ENCODE data around the gene PARD3. TPM values are rescaled to one million over a fixed set of nuclear protein-coding genes. Genes with fewer than 3 reads are reported as not detected.

PARD3 gene
- total RNA-seq, 2 donors from 2014 or later = 59.6 to 74.6 TPM

DNA sequence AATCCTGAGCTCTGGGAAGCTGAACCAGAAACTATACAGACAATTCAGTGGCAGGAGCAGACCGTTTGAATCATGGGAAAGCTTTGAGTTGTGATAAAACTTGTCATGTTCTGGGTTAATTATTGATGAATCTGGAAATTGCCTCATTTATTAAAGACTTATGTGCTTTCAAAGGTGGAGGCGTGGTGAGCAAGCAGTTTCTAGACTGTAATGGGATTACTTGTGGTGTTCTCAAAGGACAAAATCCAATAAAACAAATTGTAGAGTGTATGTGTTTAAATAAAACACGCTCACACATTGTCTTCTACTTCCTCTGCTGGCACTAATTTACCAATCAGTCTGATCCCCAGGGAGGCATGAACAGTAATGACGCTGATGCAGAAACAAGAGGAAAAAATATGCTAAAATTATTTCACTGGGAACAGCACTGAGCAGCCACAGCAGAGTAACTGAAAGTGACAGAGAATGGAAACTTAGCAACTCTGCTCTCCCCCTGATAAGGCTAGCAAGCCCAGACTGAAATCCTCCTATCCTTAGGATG is 25.1 kb downstream of the PARD3 start:
- H3K9me3 Mint-ChIP-seq = no peaks in the 10 kb centered on the region
- Histone ChIP-seq H3K4me3 (ENCODE audit: low read length) (no peak overlapping the region), H3K4me1 (ENCODE audit: control insufficient read depth, insufficient read depth, low read length) (peaks cover 7% of the 10 kb centered on the region), H3K27ac (ENCODE audit: low read depth, low read length) (peak overlapping the region; percentile 35), H3K27me3 (ENCODE audit: control insufficient read depth, insufficient read depth, low read length, poor library complexity, severe bottlenecking) (no peaks in the 10 kb centered on the region), H3K36me3 (ENCODE audit: control insufficient read depth, insufficient read depth, low read length) (peaks cover 10% of the 10 kb centered on the region), H3K9ac (ENCODE audit: extremely low read depth, low read length, poor library complexity, severe bottlenecking) (no peak overlapping the region), H3K9me3 (ENCODE audit: control insufficient read depth, low read length) (no peaks in the 10 kb centered on the region)
- no peaks in the 10 kb centered on the region for H3K27me3 Mint-ChIP-seq (ENCODE audit: insufficient read depth)
- no peak for DNase-seq
- H3K36me3 Mint-ChIP-seq (ENCODE audit: low read depth) = peaks cover 8% of the 10 kb centered on the region
- H3K4me1 Mint-ChIP-seq = peaks cover 42% of the 10 kb centered on the region
- 74 to 86% methylated on average over 3 to 4 of the region's 4 CpGs for WGBS, 2 experiments (ENCODE audit: insufficient coverage in 1 of 2, insufficient read length in 1 of 2)
- TF ChIP-seq, protein P1, sequence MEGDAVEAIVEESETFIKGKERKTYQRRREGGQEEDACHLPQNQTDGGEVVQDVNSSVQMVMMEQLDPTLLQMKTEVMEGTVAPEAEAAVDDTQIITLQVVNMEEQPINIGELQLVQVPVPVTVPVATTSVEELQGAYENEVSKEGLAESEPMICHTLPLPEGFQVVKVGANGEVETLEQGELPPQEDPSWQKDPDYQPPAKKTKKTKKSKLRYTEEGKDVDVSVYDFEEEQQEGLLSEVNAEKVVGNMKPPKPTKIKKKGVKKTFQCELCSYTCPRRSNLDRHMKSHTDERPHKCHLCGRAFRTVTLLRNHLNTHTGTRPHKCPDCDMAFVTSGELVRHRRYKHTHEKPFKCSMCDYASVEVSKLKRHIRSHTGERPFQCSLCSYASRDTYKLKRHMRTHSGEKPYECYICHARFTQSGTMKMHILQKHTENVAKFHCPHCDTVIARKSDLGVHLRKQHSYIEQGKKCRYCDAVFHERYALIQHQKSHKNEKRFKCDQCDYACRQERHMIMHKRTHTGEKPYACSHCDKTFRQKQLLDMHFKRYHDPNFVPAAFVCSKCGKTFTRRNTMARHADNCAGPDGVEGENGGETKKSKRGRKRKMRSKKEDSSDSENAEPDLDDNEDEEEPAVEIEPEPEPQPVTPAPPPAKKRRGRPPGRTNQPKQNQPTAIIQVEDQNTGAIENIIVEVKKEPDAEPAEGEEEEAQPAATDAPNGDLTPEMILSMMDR (conservative IDR thresholded peaks at IDR 0.05) = no peak
- H3K27ac Mint-ChIP-seq = no peak overlapping the region
- no peak overlapping the region for H3K4me3 Mint-ChIP-seq

- Mint-ChIP-seq H3K36me3 (ENCODE audit: low read depth) (peaks cover 8% of the 10 kb centered on the region), H3K27me3 (ENCODE audit: insufficient read depth) (no peaks in the 10 kb centered on the region), H3K4me1 (peaks cover 24% of the 10 kb centered on the region), H3K4me3 (no peak overlapping the region), H3K27ac (no peak overlapping the region), H3K9me3 (no peaks in the 10 kb centered on the region)
- Histone ChIP-seq H3K4me1 (ENCODE audit: control insufficient read depth, insufficient read depth, low read length) (peaks cover 15% of the 10 kb centered on the region), H3K27me3 (ENCODE audit: control insufficient read depth, insufficient read depth, low read length, poor library complexity, severe bottlenecking) (no peaks in the 10 kb centered on the region), H3K4me3 (ENCODE audit: low read length) (no peak overlapping the region), H3K9ac (ENCODE audit: extremely low read depth, low read length, poor library complexity, severe bottlenecking) (no peak overlapping the region), H3K27ac (ENCODE audit: low read depth, low read length) (no peak overlapping the region), H3K36me3 (ENCODE audit: control insufficient read depth, insufficient read depth, low read length) (peaks cover 10% of the 10 kb centered on the region), H3K9me3 (ENCODE audit: control insufficient read depth, low read length) (no peaks in the 10 kb centered on the region)
- 88 to 89% methylated on average over 1 of the region's 1 CpG for WGBS, 2 experiments (ENCODE audit: insufficient coverage in 1 of 2, insufficient read length in 1 of 2)
- DNase-seq = no peak
- TF ChIP-seq, protein P1 (conservative IDR thresholded peaks at IDR 0.05) = no peak
Measured at GRCh38 chr10:34786464-34786863, 28.6 kb downstream of the PARD3 start.

DNA sequence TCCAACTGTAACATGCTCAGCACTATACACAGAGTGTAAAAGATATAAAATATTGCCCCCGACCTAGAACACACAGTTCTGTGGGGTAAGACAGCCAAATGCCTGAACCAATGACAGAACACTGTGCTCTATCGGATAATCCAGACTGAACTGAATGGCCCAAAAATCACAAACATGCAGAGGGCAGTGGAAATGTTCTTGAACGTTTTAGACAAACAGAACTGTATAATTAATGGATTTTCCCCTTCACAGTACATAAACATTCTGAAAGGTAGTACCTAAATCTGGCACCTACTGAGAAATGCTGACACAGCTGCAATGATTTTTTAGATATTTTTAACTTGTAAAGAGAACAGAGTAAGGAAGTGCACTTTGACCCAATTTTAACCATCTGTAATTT is 33.4 kb downstream of the PARD3 start:
- no peak overlapping the region for H3K27ac ChIP-seq (ENCODE audit: low read depth, low read length)
- H3K4me1 Mint-ChIP-seq = peaks cover 25% of the 10 kb centered on the region
- H3K9ac ChIP-seq (ENCODE audit: extremely low read depth, low read length, poor library complexity, severe bottlenecking) = no peak overlapping the region
- no peaks in the 10 kb centered on the region for H3K27me3 ChIP-seq (ENCODE audit: control insufficient read depth, insufficient read depth, low read length, poor library complexity, severe bottlenecking)
- DNase-seq = no peak
- TF ChIP-seq, protein P1 (conservative IDR thresholded peaks at IDR 0.05) = no peak
- H3K4me1 ChIP-seq (ENCODE audit: control insufficient read depth, insufficient read depth, low read length) = peaks cover 14% of the 10 kb centered on the region
- no peak overlapping the region for H3K4me3 Mint-ChIP-seq
- peaks cover 2% of the 10 kb centered on the region for H3K36me3 Mint-ChIP-seq (ENCODE audit: low read depth)
- no peaks in the 10 kb centered on the region for H3K27me3 Mint-ChIP-seq (ENCODE audit: insufficient read depth)
- peaks cover 7% of the 10 kb centered on the region for H3K36me3 ChIP-seq (ENCODE audit: control insufficient read depth, insufficient read depth, low read length)
- WGBS, 2 experiments (ENCODE audit: insufficient coverage in 1 of 2, insufficient read length in 1 of 2) = 81 to 86% methylated on average over 3 of the region's 3 CpGs
- H3K27ac Mint-ChIP-seq = no peak overlapping the region
- H3K9me3 ChIP-seq (ENCODE audit: control insufficient read depth, low read length) = no peaks in the 10 kb centered on the region
- H3K4me3 ChIP-seq (ENCODE audit: low read length) = no peak overlapping the region
- H3K9me3 Mint-ChIP-seq = no peaks in the 10 kb centered on the region

All from endodermal cell (in vitro differentiated cells).